SK-N-SH treated with all-trans-retinoic acid at 6 μM for 48 hours (cell line): ENCODE data around the gene SLC22A16.

Experiments used
- ATAC-seq: fragments of 200-7000 bp; cut with Tn5 transposase; 3 replicates; pipeline ENCODE4 v1.9.1; 2020; ENCODE audit warnings: mild to moderate bottlenecking, moderate library complexity
- ARNTL ChIP-seq: fragments of 450-650 bp; formaldehyde crosslinking; IDR thresholded peaks from 2 replicates; pipeline ENCODE4 v1.5.0; 2020; ENCODE audit warnings: low read depth, mild to moderate bottlenecking, moderate library complexity, borderline replicate concordance
- ESRRG ChIP-seq: fragments of 250-450 bp; sonication (Bioruptor Pico); IDR thresholded peaks from 2 replicates; pipeline ENCODE4 v1.6.1; 2021; ENCODE audit warnings: mild to moderate bottlenecking
- GLIS3 ChIP-seq: fragments of 250-450 bp; sonication (Bioruptor Pico); IDR thresholded peaks from 2 replicates; pipeline ENCODE4 v1.5.0; 2020; ENCODE audit warnings: mild to moderate bottlenecking, moderate library complexity
- ISL1 ChIP-seq: fragments of 250-450 bp; sonication (Bioruptor Pico); IDR thresholded peaks from 2 replicates; pipeline ENCODE4 v2.1.2; 2022; ENCODE audit warnings: mild to moderate bottlenecking, moderate library complexity
- OSR1 ChIP-seq: fragments of 250-450 bp; sonication (Bioruptor Pico); IDR thresholded peaks from 2 replicates; pipeline ENCODE4 v1.8.0; 2022; ENCODE audit warnings: moderate library complexity, mild to moderate bottlenecking, inconsistent platforms
- PPARA ChIP-seq: fragments of 250-450 bp; sonication (Bioruptor Pico); IDR thresholded peaks from 2 replicates; pipeline ENCODE4 v1.5.0; 2020; ENCODE audit warnings: mild to moderate bottlenecking, borderline replicate concordance
- RARB ChIP-seq: fragments of 250-450 bp; sonication (Bioruptor Pico); IDR thresholded peaks from 2 replicates; pipeline ENCODE4 v1.8.0; 2021; ENCODE audit warnings: mild to moderate bottlenecking, moderate library complexity
- SNAI2 ChIP-seq: fragments of 250-450 bp; sonication (Bioruptor Pico); IDR thresholded peaks from 2 replicates; pipeline ENCODE4 v1.5.0; 2020; ENCODE audit warnings: mild to moderate bottlenecking, moderate library complexity
- TOX ChIP-seq: fragments of 250-450 bp; sonication (Bioruptor Pico); IDR thresholded peaks from 2 replicates; pipeline ENCODE4 v1.8.0; 2021; ENCODE audit warnings: mild to moderate bottlenecking, moderate library complexity, borderline replicate concordance
- ZC3H10 ChIP-seq: fragments of 250-450 bp; sonication (Bioruptor Pico); IDR thresholded peaks from 2 replicates; pipeline ENCODE4 v1.5.1; 2021; ENCODE audit warnings: mild to moderate bottlenecking, moderate library complexity
- ZFP3 ChIP-seq: fragments of 250-450 bp; sonication (Bioruptor Pico); IDR thresholded peaks from 2 replicates; pipeline ENCODE4 v1.5.0; 2020; ENCODE audit warnings: mild to moderate bottlenecking, moderate library complexity
- ZFP30 ChIP-seq: fragments of 450-650 bp; formaldehyde crosslinking; IDR thresholded peaks from 2 replicates; pipeline ENCODE4 v1.5.0; 2022; ENCODE audit warnings: mild to moderate bottlenecking, moderate library complexity
- ZNF70 ChIP-seq: fragments of 450-650 bp; formaldehyde crosslinking; IDR thresholded peaks from 2 replicates; pipeline ENCODE4 v1.5.0; 2020; ENCODE audit warnings: mild to moderate bottlenecking, moderate library complexity
- ZNF8 ChIP-seq: fragments of 450-650 bp; formaldehyde crosslinking; IDR thresholded peaks from 2 replicates; pipeline ENCODE4 v1.5.0; 2020; ENCODE audit warnings: mild to moderate bottlenecking, moderate library complexity
- TF ChIP-seq, protein P1 (sequence below): fragments of 250-450 bp; sonication (Bioruptor Pico); IDR thresholded peaks from 2 replicates; pipeline ENCODE4 v1.8.0; 2021; ENCODE audit warnings: low read depth, mild to moderate bottlenecking, moderate library complexity, borderline replicate concordance
- TF ChIP-seq, protein P2 (sequence below): fragments of 250-450 bp; sonication (Bioruptor Pico); IDR thresholded peaks from 2 replicates; pipeline ENCODE4 v1.8.0; 2020; ENCODE audit warnings: mild to moderate bottlenecking, moderate library complexity, borderline replicate concordance
- TF ChIP-seq, protein P3 (sequence below): fragments of 250-450 bp; sonication (Bioruptor Pico); IDR thresholded peaks from 2 replicates; pipeline ENCODE4 v1.5.1; 2020; ENCODE audit warnings: low read depth, mild to moderate bottlenecking, moderate library complexity

The SLC22A16 gene

DNA sequence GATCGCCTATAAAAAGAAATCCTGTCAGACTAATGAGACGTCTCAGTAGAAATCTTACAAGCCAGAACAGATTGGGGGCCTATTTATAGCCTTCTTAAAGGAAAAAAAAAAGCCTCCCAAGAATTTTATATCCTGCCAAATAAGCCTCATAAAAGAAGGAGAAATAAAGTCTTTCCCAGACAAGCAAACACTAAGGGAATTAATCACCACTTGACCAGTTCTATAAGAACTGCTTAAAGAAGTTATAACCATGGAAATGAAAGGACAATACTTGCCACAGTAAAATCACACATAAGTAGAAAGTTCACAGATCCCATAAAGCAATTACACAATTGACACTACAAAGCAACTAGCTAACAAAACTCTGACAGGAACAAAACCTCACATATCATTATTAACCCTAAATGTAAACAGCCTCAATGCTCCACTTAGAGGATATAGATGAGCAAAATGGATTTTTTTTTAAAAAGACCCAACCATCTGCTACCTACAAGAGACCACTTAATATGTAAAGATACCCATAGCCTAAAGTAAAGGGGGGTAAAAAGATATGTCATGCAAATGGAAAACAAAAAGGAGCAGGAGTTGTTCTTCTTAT, 13.4 kb downstream of the SLC22A16 start:
- TF ChIP-seq ESRRG (CRISPR knock-in tag) (no peak), GLIS3 (no peak), ISL1 (CRISPR knock-in tag) (no peak), ZFP30 (no peak), ZNF70 (no peak), RARB (CRISPR knock-in tag) (no peak), ZC3H10 (CRISPR knock-in tag) (no peak), PPARA (CRISPR knock-in tag) (no peak), OSR1 (CRISPR knock-in tag) (no peak), ZNF8 (CRISPR knock-in tag) (no peak)
- TF ChIP-seq, protein P1, sequence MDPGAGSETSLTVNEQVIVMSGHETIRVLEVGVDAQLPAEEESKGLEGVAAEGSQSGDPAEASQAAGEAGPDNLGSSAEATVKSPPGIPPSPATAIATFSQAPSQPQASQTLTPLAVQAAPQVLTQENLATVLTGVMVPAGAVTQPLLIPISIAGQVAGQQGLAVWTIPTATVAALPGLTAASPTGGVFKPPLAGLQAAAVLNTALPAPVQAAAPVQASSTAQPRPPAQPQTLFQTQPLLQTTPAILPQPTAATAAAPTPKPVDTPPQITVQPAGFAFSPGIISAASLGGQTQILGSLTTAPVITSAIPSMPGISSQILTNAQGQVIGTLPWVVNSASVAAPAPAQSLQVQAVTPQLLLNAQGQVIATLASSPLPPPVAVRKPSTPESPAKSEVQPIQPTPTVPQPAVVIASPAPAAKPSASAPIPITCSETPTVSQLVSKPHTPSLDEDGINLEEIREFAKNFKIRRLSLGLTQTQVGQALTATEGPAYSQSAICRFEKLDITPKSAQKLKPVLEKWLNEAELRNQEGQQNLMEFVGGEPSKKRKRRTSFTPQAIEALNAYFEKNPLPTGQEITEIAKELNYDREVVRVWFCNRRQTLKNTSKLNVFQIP (CRISPR knock-in tag), result no peak
- TF ChIP-seq, protein P2, sequence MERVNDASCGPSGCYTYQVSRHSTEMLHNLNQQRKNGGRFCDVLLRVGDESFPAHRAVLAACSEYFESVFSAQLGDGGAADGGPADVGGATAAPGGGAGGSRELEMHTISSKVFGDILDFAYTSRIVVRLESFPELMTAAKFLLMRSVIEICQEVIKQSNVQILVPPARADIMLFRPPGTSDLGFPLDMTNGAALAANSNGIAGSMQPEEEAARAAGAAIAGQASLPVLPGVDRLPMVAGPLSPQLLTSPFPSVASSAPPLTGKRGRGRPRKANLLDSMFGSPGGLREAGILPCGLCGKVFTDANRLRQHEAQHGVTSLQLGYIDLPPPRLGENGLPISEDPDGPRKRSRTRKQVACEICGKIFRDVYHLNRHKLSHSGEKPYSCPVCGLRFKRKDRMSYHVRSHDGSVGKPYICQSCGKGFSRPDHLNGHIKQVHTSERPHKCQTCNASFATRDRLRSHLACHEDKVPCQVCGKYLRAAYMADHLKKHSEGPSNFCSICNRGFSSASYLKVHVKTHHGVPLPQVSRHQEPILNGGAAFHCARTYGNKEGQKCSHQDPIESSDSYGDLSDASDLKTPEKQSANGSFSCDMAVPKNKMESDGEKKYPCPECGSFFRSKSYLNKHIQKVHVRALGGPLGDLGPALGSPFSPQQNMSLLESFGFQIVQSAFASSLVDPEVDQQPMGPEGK (CRISPR knock-in tag), result no peak
- TF ChIP-seq, protein P3, sequence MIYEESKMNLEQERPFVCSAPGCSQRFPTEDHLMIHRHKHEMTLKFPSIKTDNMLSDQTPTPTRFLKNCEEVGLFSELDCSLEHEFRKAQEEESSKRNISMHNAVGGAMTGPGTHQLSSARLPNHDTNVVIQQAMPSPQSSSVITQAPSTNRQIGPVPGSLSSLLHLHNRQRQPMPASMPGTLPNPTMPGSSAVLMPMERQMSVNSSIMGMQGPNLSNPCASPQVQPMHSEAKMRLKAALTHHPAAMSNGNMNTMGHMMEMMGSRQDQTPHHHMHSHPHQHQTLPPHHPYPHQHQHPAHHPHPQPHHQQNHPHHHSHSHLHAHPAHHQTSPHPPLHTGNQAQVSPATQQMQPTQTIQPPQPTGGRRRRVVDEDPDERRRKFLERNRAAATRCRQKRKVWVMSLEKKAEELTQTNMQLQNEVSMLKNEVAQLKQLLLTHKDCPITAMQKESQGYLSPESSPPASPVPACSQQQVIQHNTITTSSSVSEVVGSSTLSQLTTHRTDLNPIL (CRISPR knock-in tag), result no peak
- TF ChIP-seq, all 23 proteins: peak for 0

DNA sequence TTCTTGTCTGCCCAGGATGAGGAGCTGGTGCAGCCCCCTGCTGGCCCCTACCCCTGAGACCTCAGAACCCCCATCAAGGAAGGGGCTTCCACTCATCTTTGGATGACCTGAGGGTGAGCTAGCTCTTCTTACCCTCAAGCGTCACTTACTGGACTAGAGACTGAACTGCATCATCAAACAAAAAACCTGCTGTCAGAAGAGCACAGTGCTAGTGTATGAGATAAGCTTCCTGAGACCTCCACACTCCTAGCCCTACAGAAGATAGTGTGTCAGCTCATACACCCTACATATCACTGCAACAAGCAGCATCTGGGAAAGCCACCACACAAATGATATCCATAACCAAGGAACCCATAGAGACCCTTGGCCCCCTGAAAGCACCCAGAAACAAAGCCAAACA, 15.0 kb downstream of the SLC22A16 start:
- no peak for ATAC-seq

More for the DNA sequence above, 13.4 kb downstream of the SLC22A16 start:
- ATAC-seq, result no peak

More for the DNA sequence above, 15.0 kb downstream of the SLC22A16 start:
- TF ChIP-seq ZNF8 (CRISPR knock-in tag), result no peak
- TF ChIP-seq TOX (CRISPR knock-in tag), result no peak
- TF ChIP-seq, protein P1 (CRISPR knock-in tag), result no peak
- no peak for TF ChIP-seq ARNTL
- TF ChIP-seq ZFP3 (CRISPR knock-in tag), result no peak
- no peak for TF ChIP-seq ZNF70
- TF ChIP-seq ZFP30, result no peak
- TF ChIP-seq, protein P3 (CRISPR knock-in tag), result no peak
- no peak for TF ChIP-seq ZC3H10 (CRISPR knock-in tag)
- TF ChIP-seq OSR1 (CRISPR knock-in tag), result no peak
- TF ChIP-seq ISL1 (CRISPR knock-in tag), result no peak
- no peak for TF ChIP-seq PPARA (CRISPR knock-in tag)
- TF ChIP-seq, protein P2 (CRISPR knock-in tag), result no peak
- TF ChIP-seq RARB (CRISPR knock-in tag), result no peak
- TF ChIP-seq ESRRG (CRISPR knock-in tag), result no peak
- TF ChIP-seq SNAI2, result no peak
